Measurements from ENCODE around the gene ZNF516. TPM values are rescaled to one million over a fixed set of nuclear protein-coding genes. Genes with fewer than 3 reads are reported as not detected.
A peak's percentile ranks its signal among the peaks of the same experiment; 100 is the strongest.

ZNF516 gene
- total and polyA plus RNA-seq, 8 donors = 5.4 to 21.3 (median 12.7) TPM

DNA sequence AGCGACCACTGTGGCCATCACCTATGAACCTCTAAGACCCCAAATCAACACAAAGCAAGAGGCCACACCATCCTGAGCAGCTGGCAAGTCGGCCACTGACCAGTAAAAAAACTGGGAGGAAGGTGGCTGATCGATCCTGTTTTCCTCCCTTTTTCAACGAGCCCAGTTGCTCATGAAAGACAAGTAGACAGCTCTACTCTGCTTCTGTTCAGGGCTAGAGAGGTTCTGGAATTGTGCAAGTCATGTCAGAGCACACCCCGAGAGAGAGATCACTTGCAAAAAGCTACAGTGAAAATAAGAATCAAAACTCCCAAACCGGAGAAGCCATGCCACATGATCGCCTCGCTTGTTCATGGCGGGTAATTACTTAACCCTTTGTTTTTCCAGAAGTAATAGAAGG lies 34.6 kb downstream of the ZNF516 start:
- H3K4me3 ChIP-seq = no peak overlapping the region
- H3K9me3 ChIP-seq = no peaks in the 10 kb centered on the region
- WGBS, 2 donors = 68 to 70% methylated on average over 9 of the region's 9 CpGs
- FAIRE-seq = no peak
- no peaks in the 10 kb centered on the region for H3K36me3 ChIP-seq
- no peaks in the 10 kb centered on the region for H3K27me3 ChIP-seq
- ATAC-seq = peak in 1 of 4 donors; percentile 12
- intact Hi-C loops (cut with DNase I) = no loop called here
- no peak for DNase-seq
- peaks cover 0 to 3% (median 0%) of the 10 kb centered on the region in 3 donors for H3K4me1 ChIP-seq
- H3K27ac ChIP-seq = peak overlapping the region; percentile 40 to 47 (median 46)
- TF ChIP-seq, protein P1, sequence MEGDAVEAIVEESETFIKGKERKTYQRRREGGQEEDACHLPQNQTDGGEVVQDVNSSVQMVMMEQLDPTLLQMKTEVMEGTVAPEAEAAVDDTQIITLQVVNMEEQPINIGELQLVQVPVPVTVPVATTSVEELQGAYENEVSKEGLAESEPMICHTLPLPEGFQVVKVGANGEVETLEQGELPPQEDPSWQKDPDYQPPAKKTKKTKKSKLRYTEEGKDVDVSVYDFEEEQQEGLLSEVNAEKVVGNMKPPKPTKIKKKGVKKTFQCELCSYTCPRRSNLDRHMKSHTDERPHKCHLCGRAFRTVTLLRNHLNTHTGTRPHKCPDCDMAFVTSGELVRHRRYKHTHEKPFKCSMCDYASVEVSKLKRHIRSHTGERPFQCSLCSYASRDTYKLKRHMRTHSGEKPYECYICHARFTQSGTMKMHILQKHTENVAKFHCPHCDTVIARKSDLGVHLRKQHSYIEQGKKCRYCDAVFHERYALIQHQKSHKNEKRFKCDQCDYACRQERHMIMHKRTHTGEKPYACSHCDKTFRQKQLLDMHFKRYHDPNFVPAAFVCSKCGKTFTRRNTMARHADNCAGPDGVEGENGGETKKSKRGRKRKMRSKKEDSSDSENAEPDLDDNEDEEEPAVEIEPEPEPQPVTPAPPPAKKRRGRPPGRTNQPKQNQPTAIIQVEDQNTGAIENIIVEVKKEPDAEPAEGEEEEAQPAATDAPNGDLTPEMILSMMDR (IDR thresholded peaks at IDR 0.05) = no peak

DNA sequence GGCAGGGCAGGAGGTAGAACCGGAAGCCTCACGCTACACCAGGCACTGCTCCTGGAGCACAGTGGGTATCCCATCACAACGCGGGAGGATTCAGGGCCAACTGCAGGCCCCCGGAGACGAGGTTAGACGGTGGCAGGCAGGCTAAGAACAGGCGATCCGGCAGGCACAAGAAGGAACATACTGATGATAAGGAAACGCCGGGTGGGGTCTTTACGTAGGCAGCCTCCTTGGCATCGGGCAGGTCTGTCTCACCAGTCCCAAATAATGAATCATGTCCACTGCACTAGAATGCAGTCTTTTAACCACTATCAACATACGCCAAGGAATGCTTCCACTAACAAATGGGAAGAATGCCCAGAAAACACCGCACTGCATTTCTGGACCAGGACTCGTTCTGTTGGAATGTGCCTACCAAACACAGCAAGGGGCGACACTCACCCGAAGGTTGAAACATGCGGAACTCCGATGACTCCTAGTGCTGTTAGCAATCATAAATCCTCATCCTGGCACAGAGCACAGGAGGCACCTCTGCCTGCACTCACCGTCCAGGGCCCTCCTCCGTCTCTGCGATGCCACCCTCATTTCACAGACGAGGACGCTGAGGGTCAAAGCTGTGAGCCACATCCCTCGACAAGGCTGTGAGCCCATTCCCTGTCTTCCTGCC lies 35.2 kb downstream of the ZNF516 start:
- no peaks in the 10 kb centered on the region for H3K9me3 ChIP-seq
- TF ChIP-seq, protein P1 (IDR thresholded peaks at IDR 0.05) = no peak
- intact Hi-C loops (cut with DNase I) = no loop called here
- H3K27ac ChIP-seq = peak overlapping the region; percentile 68 to 78 (median 70)
- peaks cover under 1 to 5% (median 3%) of the 10 kb centered on the region in 3 donors for H3K4me1 ChIP-seq
- no peak overlapping the region for H3K4me3 ChIP-seq
- H3K36me3 ChIP-seq = no peaks in the 10 kb centered on the region
- H3K27me3 ChIP-seq = no peaks in the 10 kb centered on the region
- FAIRE-seq (no peak), DNase-seq (peak in 3 of 6 donors; percentile 60 to 70 (median 69)), ATAC-seq (peak; percentile 73 to 88 (median 84))
- WGBS, 2 donors = 67 to 68% methylated on average over 26 of the region's 26 CpGs

DNA sequence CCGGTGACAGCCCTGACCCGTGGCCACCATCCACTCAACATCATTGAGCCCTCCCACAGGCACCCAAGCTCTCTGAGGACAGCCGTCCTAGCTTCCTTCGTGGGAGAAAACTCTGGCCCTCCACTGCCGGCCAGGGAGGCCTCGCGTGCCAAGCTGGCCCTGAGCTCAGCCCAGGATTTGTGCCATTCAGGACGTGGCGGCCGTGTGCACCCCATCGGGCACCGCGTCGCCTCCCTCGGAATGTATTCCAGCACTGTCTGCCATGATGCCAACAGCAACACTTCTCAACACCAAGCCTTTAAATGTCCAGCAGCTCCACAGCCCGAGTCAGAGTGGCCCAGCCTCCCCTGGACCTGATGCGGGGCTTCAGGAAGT lies 35.7 kb downstream of the ZNF516 start:
- intact Hi-C loops (cut with DNase I) = no loop called here
- Histone ChIP-seq H3K9me3 (no peaks in the 10 kb centered on the region), H3K27me3 (no peaks in the 10 kb centered on the region), H3K4me3 (no peak overlapping the region), H3K27ac (peak overlapping the region; percentile 68 to 78 (median 70)), H3K36me3 (no peaks in the 10 kb centered on the region), H3K4me1 (peaks cover 6 to 9% (median 8%) of the 10 kb centered on the region in 3 donors)
- 80% methylated on average over 17 of the region's 17 CpGs for WGBS, 2 donors
- FAIRE-seq (no peak), ATAC-seq (peak in 1 of 4 donors; percentile 22), DNase-seq (peak in 1 of 6 donors; percentile 52)
- TF ChIP-seq, protein P1 (IDR thresholded peaks at IDR 0.05) = no peak

DNA sequence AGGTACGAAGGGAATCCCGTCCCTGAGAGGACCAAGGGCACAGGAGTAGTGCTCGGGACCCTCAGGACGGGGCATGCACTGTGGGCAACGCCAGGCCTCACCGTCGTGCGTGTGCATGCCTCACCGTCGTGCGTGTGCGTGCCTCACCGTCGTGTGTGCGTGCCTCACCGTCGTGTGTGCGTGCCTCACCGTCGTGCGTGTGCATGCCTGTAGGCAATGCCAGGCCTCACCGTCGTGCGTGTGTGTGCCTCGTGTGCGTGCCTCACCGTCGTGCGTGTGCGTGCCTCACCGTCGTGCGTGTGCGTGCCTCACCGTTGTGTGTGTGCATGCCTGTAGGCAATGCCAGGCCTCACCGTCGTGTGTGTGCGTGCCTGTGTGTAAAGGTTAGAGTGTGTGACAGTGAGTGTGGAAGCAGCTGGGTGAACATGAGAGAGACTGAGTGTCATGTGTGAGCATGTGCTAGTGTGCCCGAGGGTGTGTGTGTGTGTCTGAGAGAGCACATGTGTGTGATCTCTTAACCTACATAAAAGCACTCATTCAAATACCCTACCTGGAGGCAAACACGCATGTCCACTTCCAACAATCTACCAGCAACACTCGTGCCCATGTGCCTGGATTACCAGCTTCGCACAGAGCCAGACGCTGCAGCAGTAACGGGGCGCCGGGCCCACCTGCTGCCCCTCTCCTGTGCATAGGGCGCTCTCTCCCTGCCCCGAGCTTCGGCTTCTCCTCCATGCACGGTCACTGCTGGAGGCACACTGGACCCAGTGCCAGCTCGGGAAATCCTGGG lies 36.3 kb downstream of the ZNF516 start:
- ATAC-seq (peak in 1 of 4 donors; percentile 3), FAIRE-seq (no peak), DNase-seq (peak in 1 of 6 donors; percentile 27)
- H3K4me1 ChIP-seq = peaks cover 11 to 14% (median 13%) of the 10 kb centered on the region in 3 donors
- H3K9me3 ChIP-seq = no peaks in the 10 kb centered on the region
- TF ChIP-seq, protein P1 (IDR thresholded peaks at IDR 0.05) = no peak
- H3K27me3 ChIP-seq = no peaks in the 10 kb centered on the region
- peak overlapping the region; percentile 68 to 78 (median 70) for H3K27ac ChIP-seq
- intact Hi-C loops (cut with DNase I) = no loop called here
- no peak overlapping the region for H3K4me3 ChIP-seq
- no peaks in the 10 kb centered on the region for H3K36me3 ChIP-seq
- WGBS, 2 donors = 91 to 94% methylated on average over 51 of the region's 51 CpGs
